Measurements from ENCODE around the gene ACOXL. TPM values are rescaled to one million over a fixed set of nuclear protein-coding genes. Genes with fewer than 3 reads are reported as not detected.

Gene ACOXL
- total RNA-seq, 2 donors from 2014 or later = 11.7 to 12.3 TPM

DNA sequence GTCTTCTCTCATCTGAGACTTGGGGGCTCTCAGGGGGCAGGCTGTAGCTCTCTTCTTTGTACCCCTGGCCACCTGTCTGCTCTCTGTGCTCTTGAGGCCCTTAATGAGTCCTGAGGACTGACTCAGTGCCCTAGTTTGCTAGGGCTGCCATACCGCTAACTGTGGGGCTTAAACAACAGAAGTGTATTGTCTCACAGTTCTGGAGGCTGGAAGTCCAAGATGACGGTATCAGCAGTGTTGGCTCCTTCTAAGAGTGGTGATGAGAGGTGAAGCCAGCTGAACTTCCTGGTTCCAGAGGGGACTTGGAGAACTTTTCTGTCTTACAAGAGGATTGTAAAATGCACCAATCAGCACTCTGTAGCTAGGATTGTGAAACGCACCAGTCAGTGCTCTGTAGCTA, 67.0 kb downstream of the ACOXL start:
- H3K27ac Mint-ChIP-seq = no peak overlapping the region

DNA sequence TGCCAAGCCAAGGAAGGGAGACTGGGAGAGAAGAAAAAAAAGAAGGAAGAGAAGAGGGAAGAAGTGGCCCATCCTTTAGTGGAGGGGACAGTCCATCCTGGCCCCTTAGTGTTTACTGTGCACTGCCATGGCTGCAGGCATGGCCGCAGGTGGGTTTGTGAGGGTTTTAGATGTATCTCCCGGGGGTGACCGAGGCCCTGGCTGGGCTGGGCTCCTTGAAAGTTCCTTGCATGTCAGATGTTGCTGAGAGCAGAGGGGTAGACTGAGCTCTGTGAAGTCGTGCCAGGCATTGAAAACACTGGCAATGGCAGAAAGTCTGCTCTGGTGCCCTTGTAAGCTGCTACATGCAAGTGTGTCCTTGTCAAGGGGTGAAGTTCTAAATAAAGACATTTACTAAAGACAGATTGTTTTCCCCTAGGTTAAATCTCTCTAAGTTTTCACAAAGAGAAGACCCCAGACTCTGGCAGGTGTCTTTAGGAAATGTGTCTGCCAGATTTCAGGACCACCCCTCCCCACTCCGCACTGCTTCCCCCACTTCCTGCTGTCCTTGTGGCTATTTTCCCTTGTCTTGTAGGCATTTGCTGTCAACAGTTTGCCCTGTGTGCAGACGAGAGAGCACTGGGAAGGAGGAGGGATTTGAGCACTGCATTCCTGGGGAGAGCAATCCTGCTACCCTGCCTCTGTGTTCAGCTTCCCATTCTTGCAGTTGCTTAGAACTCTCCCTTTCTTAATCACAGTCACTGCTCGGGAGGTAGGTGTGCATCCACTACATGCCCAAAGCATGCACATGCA, 68.4 kb downstream of the ACOXL start:
- H3K4me1 Mint-ChIP-seq = peaks cover 8% of the 10 kb centered on the region
- no peak overlapping the region for H3K4me3 ChIP-seq (ENCODE audit: low read length)
- H3K4me1 ChIP-seq (ENCODE audit: control insufficient read depth, insufficient read depth, low read length) = no peaks in the 10 kb centered on the region
- no peak overlapping the region for H3K4me3 Mint-ChIP-seq
- WGBS, 2 experiments (ENCODE audit: insufficient coverage in 1 of 2, insufficient read length in 1 of 2) = 85 to 96% methylated on average over 4 to 7 of the region's 7 CpGs
- no peak overlapping the region for H3K27ac Mint-ChIP-seq
- no peak overlapping the region for H3K9ac ChIP-seq (ENCODE audit: extremely low read depth, low read length, poor library complexity, severe bottlenecking)
- H3K27me3 ChIP-seq (ENCODE audit: control insufficient read depth, insufficient read depth, low read length, poor library complexity, severe bottlenecking) = no peaks in the 10 kb centered on the region
- H3K36me3 ChIP-seq (ENCODE audit: control insufficient read depth, insufficient read depth, low read length) = no peaks in the 10 kb centered on the region
- peaks cover 1% of the 10 kb centered on the region for H3K27me3 Mint-ChIP-seq (ENCODE audit: insufficient read depth)
- H3K9me3 Mint-ChIP-seq = peaks cover 14% of the 10 kb centered on the region
- DNase-seq = no peak
- peaks cover 22% of the 10 kb centered on the region for H3K9me3 ChIP-seq (ENCODE audit: control insufficient read depth, low read length)
- peaks cover 54% of the 10 kb centered on the region for H3K36me3 Mint-ChIP-seq (ENCODE audit: low read depth)
- TF ChIP-seq, protein P1, sequence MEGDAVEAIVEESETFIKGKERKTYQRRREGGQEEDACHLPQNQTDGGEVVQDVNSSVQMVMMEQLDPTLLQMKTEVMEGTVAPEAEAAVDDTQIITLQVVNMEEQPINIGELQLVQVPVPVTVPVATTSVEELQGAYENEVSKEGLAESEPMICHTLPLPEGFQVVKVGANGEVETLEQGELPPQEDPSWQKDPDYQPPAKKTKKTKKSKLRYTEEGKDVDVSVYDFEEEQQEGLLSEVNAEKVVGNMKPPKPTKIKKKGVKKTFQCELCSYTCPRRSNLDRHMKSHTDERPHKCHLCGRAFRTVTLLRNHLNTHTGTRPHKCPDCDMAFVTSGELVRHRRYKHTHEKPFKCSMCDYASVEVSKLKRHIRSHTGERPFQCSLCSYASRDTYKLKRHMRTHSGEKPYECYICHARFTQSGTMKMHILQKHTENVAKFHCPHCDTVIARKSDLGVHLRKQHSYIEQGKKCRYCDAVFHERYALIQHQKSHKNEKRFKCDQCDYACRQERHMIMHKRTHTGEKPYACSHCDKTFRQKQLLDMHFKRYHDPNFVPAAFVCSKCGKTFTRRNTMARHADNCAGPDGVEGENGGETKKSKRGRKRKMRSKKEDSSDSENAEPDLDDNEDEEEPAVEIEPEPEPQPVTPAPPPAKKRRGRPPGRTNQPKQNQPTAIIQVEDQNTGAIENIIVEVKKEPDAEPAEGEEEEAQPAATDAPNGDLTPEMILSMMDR (conservative IDR thresholded peaks at IDR 0.05) = no peak
- no peak overlapping the region for H3K27ac ChIP-seq (ENCODE audit: low read depth, low read length)

More for the DNA sequence above, 67.0 kb downstream of the ACOXL start:
- no peaks in the 10 kb centered on the region for H3K4me1 ChIP-seq (ENCODE audit: control insufficient read depth, insufficient read depth, low read length)
- peaks cover 1% of the 10 kb centered on the region for H3K27me3 Mint-ChIP-seq (ENCODE audit: insufficient read depth)
- H3K36me3 ChIP-seq (ENCODE audit: control insufficient read depth, insufficient read depth, low read length) = no peaks in the 10 kb centered on the region
- H3K27ac ChIP-seq (ENCODE audit: low read depth, low read length) = no peak overlapping the region
- peaks cover 8% of the 10 kb centered on the region for H3K4me1 Mint-ChIP-seq
- 97 to 100% methylated on average over 2 to 3 of the region's 3 CpGs for WGBS, 2 experiments (ENCODE audit: insufficient coverage in 1 of 2, insufficient read length in 1 of 2)
- no peak for DNase-seq
- no peak overlapping the region for H3K4me3 Mint-ChIP-seq
- TF ChIP-seq, protein P1 (conservative IDR thresholded peaks at IDR 0.05) = no peak
- peaks cover 40% of the 10 kb centered on the region for H3K36me3 Mint-ChIP-seq (ENCODE audit: low read depth)
- no peak overlapping the region for H3K4me3 ChIP-seq (ENCODE audit: low read length)
- peaks cover 18% of the 10 kb centered on the region for H3K9me3 ChIP-seq (ENCODE audit: control insufficient read depth, low read length)
- peaks cover 7% of the 10 kb centered on the region for H3K9me3 Mint-ChIP-seq
- no peak overlapping the region for H3K9ac ChIP-seq (ENCODE audit: extremely low read depth, low read length, poor library complexity, severe bottlenecking)
- no peaks in the 10 kb centered on the region for H3K27me3 ChIP-seq (ENCODE audit: control insufficient read depth, insufficient read depth, low read length, poor library complexity, severe bottlenecking)

DNA sequence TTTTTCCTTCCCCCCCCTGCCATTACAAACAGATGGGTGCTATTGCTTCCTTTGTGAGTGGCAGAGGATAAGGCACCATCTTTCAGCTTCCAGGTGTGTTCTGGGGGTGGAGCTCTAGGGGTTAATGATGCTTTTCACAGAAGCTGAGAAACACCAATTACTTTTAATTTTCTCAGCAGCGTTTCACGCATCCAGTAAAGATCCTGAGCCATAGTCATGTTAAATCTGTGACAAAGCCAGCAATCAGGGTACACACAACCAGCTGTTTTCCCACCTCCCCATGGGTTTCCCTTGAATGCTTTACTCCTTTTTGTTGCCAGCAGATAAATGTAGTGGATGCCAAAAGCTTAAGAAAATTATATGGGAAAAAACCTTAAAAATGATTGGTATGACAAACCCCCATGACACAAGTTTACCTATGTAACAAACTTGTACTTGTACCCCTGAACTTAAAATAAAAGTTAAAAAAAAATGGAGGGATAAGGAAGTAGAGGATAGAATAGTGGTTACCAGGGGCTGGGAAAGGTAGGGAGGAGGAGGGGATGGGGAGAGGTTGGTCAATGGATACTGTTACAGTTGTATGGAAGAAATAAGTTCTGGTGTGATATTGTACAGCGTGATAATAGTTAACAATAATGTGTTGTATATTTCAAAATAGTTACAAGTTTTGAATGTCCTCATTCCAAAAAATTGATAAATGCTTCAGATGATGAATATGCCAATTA, 70.0 kb downstream of the ACOXL start:
- Histone ChIP-seq H3K9me3 (ENCODE audit: control insufficient read depth, low read length) (peaks cover 22% of the 10 kb centered on the region), H3K9ac (ENCODE audit: extremely low read depth, low read length, poor library complexity, severe bottlenecking) (no peak overlapping the region), H3K27ac (ENCODE audit: low read depth, low read length) (no peak overlapping the region), H3K27me3 (ENCODE audit: control insufficient read depth, insufficient read depth, low read length, poor library complexity, severe bottlenecking) (no peaks in the 10 kb centered on the region), H3K36me3 (ENCODE audit: control insufficient read depth, insufficient read depth, low read length) (no peaks in the 10 kb centered on the region), H3K4me3 (ENCODE audit: low read length) (no peak overlapping the region), H3K4me1 (ENCODE audit: control insufficient read depth, insufficient read depth, low read length) (no peaks in the 10 kb centered on the region)
- TF ChIP-seq, protein P1 (conservative IDR thresholded peaks at IDR 0.05) = no peak
- peaks cover 14% of the 10 kb centered on the region for H3K9me3 Mint-ChIP-seq
- peaks cover 1% of the 10 kb centered on the region for H3K27me3 Mint-ChIP-seq (ENCODE audit: insufficient read depth)
- DNase-seq = peak; percentile 60
- no peak overlapping the region for H3K4me3 Mint-ChIP-seq
- peaks cover 59% of the 10 kb centered on the region for H3K36me3 Mint-ChIP-seq (ENCODE audit: low read depth)
- peaks cover 8% of the 10 kb centered on the region for H3K4me1 Mint-ChIP-seq
- H3K27ac Mint-ChIP-seq = no peak overlapping the region
- 33 to 46% methylated on average over 2 to 3 of the region's 3 CpGs for WGBS, 2 experiments (ENCODE audit: insufficient coverage in 1 of 2, insufficient read length in 1 of 2)
